OCI-M2 (cell line): ENCODE results near the gene SORL1.

ENCODE experiments used
- DNase-seq: peaks from one replicate; lab custom pipeline; 2025; ENCODE audit not compliant: unreplicated experiment; lab: John Stamatoyannopoulos, UW

Gene SORL1

GRCh38 chr11:121651257-121651605 is 199.1 kb downstream of the SORL1 start:
- DNase-seq = no peak

- DNase-seq = no peak
Observed at GRCh38 chr11:121652971-121653370, 200.9 kb downstream of the SORL1 start.

- no peak for DNase-seq
Observed at GRCh38 chr11:121654259-121654842, 202.2 kb downstream of the SORL1 start.

GRCh38 chr11:121654843-121655536 is 202.9 kb downstream of the SORL1 start:
- DNase-seq = no peak

DNA sequence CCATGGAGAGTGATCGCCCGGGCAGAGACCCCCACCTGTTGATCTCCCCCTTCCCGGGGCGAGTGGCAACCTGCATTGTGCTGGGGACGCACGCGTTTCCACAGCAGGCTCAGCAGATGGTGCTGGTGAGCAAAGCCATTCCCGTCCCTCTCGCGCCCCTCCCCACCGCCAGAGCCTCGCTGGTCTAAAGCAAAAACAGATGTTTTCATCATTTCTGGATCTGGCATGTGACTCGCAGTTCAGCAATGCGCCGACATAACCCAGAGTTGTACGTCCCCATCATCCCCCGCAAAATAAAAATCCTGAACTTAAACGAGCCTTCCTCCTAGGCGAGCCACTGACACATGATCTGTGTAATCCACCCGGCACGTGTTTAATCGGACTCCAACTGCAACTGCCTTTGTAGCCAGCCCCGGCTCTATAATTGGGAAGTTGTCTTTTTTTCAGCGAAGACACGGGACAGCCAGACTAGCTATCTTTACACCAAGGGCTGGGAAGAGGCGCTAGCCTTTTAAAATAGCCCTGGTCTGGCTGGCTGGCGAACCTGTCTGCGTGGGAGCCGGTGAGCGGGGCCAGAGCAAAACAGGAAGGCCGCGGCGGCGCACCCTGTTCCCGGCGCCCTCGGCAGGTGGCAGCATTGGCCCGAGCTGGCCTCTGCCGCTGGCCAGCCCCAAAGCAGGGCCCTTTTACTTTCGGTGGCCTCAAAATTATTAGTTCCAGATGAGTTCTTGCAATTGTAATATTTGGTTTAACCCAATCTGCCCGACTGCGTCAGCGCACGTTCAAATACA is 203.6 kb downstream of the SORL1 start:
- DNase-seq = peak; percentile 16

DNA sequence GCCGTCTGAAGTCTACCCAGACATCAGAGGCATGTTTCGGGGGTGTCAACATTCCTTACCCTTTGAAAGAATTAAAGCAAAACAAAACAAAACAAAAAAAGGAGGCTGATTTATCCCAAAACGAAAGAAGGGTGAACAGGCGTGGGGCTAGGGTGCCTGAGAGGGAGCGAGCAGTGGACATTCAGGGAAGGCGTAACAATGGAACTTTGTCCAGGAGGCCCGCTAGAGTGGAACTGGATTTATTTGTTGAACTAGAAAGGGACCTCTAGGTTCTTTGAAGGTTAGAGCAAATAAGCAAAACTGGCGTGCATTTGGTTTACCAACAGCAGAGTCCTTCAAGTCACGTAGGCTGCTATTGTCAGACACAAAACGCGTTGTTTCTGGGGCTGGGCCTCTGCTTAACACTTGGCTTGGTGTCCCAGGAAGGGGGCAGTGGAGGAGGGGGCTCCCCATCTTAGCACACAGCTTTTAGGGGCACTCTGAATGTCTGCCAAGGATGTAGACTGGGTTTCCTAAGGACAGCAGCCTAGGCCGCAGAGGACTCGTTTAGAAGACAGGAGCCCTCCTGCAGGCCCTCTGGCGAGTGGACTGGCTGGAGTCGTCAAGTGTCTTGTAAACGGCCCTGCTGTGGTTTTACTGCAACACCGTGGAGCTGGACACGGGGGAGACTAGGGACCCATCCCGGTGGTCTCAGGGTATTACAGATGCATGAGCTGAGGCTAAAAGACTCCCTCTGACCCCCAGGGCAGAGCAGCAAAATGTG is 204.4 kb downstream of the SORL1 start:
- DNase-seq = no peak

DNA sequence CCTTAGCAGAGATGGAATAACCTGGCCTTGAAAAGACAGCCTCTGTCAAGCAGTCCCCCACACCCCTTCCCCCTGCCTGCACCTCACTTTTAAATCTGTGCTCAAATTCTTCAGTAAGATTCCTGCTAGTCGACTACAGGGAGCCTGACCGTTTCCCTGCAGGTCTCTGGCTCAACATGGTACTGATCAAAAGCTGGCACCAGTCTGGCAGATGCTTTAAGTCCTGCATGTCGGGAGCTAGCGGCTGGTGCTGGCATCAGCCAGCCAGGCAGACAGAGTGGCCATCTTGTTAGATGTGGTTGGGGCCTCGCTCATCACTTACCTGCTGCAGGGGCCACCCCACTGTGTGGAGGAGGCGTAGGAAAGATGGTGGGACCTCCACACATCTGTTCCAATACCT is 205.0 kb downstream of the SORL1 start:
- no peak for DNase-seq

- no peak for DNase-seq
Observed at GRCh38 chr11:121659811-121660210, 207.7 kb downstream of the SORL1 start.

GRCh38 chr11:121661880-121662486 is 209.9 kb downstream of the SORL1 start:
- DNase-seq = no peak

- DNase-seq = no peak
Observed at GRCh38 chr11:121664144-121664543, 212.0 kb downstream of the SORL1 start.

DNA sequence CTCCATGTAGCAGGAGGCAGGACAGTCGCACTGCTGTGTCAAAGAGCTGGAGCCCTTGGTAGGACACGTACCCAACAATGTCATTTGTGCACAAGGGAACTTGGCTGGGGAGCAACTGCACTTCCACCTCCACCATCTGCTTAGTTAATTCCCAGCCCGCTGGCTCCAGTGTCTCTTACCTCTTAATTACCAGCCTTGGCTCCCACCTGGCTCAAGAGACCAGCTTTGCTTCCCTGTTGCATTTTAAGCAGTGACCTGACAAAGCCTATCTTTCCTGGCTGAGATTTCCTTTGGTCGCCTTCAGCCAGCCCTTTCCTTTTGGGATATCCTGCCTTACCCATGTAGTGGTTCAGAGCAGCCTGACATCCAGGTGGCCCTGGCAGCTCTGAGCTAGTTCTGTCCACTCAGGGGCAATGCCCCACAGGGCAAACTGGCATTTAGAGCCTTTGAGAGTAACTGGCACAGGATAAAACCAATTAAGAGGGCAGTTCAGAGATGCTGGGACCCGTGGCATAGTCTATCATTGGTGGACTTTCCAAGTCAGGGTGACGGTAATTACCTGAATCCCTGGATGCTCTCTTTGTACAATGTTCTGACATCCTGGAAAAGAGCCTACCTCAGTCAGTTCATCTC is 213.2 kb downstream of the SORL1 start:
- no peak for DNase-seq

DNA sequence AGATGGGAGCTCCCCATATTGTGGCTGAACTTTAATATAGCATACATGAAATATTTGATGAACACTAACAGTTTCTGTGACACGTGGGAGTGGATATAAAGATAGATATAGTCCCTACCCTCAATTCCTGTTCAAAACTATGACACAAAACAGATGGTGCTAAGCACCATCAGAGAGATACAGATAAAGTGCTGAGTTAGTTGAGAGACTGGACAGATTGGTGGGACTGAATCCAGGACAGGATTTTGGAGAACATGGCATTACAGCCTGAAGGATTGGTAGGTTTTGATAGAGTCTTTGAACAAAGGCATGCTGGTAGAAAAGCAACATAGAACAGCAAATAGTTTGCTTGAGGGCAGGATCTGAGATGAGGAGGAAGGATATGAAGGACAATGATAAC is 215.7 kb downstream of the SORL1 start:
- no peak for DNase-seq

DNA sequence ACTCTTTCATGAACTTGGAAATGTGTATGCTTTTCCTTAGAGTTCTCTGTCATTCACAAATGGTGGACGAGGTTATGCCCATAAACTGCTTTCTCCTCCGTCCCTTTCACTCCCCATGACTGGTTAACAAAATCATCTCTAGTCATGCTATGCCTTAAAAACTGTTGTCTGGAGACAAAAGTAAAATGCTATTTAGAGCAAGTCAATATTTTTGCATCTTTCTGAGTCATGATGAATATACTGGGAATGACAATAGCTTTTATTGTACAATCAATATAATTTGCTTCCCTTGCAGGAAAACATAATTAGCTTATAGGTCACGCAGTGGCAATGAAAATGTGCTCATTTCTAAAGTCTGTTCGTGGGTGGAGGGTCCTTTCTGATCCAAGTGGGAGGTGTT is 217.3 kb downstream of the SORL1 start:
- DNase-seq = no peak

DNA sequence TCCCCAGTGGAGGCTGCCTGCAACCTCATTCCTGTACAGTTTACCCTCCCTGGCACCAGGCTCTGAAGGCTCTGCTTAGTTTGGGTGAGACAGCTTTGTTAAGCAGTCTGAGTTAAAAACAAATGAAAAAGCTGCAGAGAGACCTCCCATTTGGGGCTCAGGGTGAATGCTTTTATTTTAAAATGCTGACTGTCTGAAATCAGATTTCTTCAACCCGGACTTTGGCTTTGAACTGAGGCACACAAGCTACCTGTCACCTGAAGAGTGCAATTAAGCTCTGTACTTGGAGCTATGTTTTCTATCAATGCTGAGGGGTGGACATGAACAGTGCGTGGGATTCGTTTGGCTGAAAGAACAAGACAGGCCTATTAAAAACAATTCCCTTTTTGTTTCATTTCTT is 218.2 kb downstream of the SORL1 start:
- no peak for DNase-seq

GRCh38 chr11:121670805-121671282 is 218.7 kb downstream of the SORL1 start:
- DNase-seq = no peak

- DNase-seq = no peak
Observed at GRCh38 chr11:121671283-121672168, 219.4 kb downstream of the SORL1 start.

DNA sequence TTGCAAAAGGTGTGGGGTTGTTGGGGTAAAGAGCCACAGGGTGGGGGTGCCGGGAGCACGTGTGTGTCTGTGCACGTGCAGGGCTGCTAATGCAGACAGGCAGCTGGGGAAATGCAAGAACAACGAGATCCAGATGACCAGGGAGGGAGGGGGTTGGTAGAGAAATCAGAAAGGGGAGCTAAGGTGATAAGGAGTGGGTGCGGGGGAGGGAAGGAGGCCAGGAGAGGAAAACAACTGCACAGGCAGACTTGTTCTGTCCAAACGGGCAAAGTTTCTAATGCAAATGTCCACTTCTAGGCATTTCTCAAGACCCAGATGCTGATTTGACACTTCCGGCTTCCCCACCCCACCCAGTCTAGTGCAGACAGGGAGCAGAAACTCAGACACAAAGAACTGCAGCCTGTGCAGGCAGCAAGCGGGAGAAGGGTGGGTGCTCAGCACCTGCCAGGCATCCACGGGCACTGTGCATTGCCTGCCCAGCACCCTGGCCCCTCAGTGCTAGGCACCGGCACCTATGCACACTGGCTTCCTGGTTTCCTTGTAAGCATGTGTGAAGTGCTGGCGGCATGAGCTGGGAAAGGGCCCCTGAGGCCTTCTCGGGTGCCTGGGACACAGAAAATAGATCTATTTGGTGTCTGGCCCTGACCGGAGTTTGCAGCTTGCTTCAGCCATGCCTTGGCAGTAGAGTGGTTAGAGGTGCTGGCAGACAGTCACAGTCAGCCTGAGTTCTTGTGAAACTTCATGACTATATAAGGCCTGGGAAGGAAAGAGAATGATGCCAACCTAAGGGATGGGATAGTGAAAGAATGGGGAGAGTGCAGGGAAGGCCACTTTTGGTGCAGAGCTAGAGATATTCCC is 220.7 kb downstream of the SORL1 start:
- DNase-seq = no peak

- DNase-seq = no peak
Observed at GRCh38 chr11:121681550-121682268, 229.6 kb downstream of the SORL1 start.
